Pancreas (tissue), 10 donors: ENCODE data around the gene ADAMTS19. TPM values are rescaled to one million over a fixed set of nuclear protein-coding genes. Genes with fewer than 3 reads are reported as not detected.

Experiments
- ATAC-seq, 4 donors: fragments of 200-7000 bp; cut with Tn5 transposase; one replicate each; pipeline versions ENCODE4 v1.8.0 to v1.9.1; 2020; ENCODE audit warnings: mild to moderate bottlenecking in 4 of 4, moderate library complexity in 4 of 4
- DNase-seq, 6 donors: peaks; one replicate each; pipeline ENCODE4 v3.0.0-alpha.2; 2020
- FAIRE-seq: peaks from 2 replicates; lab custom pipeline; 2012; peaks lifted over from hg19 to GRCh38; lab: Jason Lieb, UNC
- H3K27ac ChIP-seq, 4 donors: fragments of 200-600 bp; sonication (generic); 1 replicate in 3 of 4; 2 replicates in 1 of 4; pipeline versions ENCODE4 v1.5.0 to v1.8.0; 2020
- H3K27me3 ChIP-seq, 4 donors: fragments of 200-600 bp; one replicate each; pipeline ENCODE4 v1.8.0; 2021
- H3K36me3 ChIP-seq, 3 donors: fragments of 200-600 bp; sonication (generic) in 1 of 3; one replicate each; pipeline versions ENCODE4 v1.5.0 to v1.8.0; 2020 to 2021
- H3K4me1 ChIP-seq, 3 donors: fragments of 200-600 bp; one replicate each; pipeline ENCODE4 v1.8.0; 2021
- H3K4me3 ChIP-seq, 4 donors: fragments of 200-600 bp; sonication (generic) in 2 of 4; one replicate each; pipeline versions ENCODE4 v1.5.0 to v1.8.0; 2020 to 2021
- H3K9me3 ChIP-seq, 4 donors: fragments of 200-600 bp; one replicate each; pipeline ENCODE4 v1.8.0; 2021
- WGBS, 2 donors: extraction: QIAGEN DNeasy Blood & Tissue Kit; methylation state at CpG; one replicate each; pipeline ENCODE4 v1.1.7; 2013; 5-methylcytosine and 5-hydroxymethylcytosine counted together
- intact Hi-C, 3 donors: fragments of 100-400 bp; cut with DNase I; formaldehyde crosslinking; loops; one replicate each; pipeline versions ENCODE4 v1.11.1 to v1.14.2; 2022
- polyA plus RNA-seq, 2 donors: library from polyadenylated mRNA; stranded (reverse); fragments of 200-250 nt; gene quantifications; one replicate each; pipeline ENCODE4 v1.2.3, GENCODE V29; 2013
- total RNA-seq, 6 donors: library from RNA; stranded (reverse); fragmentation: NEBNext Ultra II Directional in 4 of 6; extraction: Animal tissue kit (Norgen Biotek cat#: 25700) in 4 of 6; gene quantifications; one replicate each; pipeline versions ENCODE4 v1.2.1 to v1.2.4, GENCODE V29; 2021 to 2023
- TF ChIP-seq, protein P1 (sequence below), 4 donors: fragments of 200-600 bp; sonication (generic) in 3 of 4; IDR thresholded peaks; one replicate each; pipeline versions ENCODE4 v1.5.0 to v1.8.0; 2021; ENCODE audit warnings: antibody characterized with exemption in 4 of 4
- donor health status: healthy with polysubstance abuse.
- donor health status: DM: no; HTN: no; CAD: no; lungs with moderate emphysema.
- donor health status: DM: no; HTN: no; CAD: no.
- donor health status: control.
- donor health status: control.
- donor health status: Bipolar disorder and iron deficiency.
- donor health status: DM: yes; HTN: yes; CAD: no.
- donor health status: DM: no; HTN: no; CAD: no.
- donor health status: DM: no; HTN: no; CAD: no.
- donor health status: DM: yes; HTN: yes; CAD: no.

Gene ADAMTS19
- total and polyA plus RNA-seq, 8 donors = 0.02 to 0.22 (median 0.08) TPM; not detected in 1

DNA sequence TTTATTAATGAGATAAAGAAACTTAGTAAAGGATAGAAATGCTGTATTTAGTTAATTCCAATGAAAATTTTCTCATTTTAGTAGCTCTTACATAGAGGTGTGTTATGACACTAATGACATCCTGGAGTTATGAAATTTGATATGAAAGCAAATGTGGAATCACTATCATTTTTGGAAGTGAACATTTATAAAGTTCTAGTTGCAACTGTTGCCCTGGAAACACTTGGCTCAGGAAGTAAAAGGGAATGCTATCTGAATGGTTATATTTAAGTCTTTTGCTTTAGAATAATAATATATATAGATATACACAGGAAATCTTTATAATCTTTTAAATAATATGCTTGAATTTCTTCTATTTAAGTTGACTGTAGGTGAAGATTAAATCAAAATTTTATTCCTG, 16.7 kb downstream of the ADAMTS19 start:
- no peaks in the 10 kb centered on the region for H3K9me3 ChIP-seq
- H3K4me1 ChIP-seq = no peaks in the 10 kb centered on the region
- no peak for ATAC-seq
- no peak overlapping the region for H3K4me3 ChIP-seq
- no peaks in the 10 kb centered on the region for H3K27me3 ChIP-seq
- H3K36me3 ChIP-seq = no peaks in the 10 kb centered on the region
- TF ChIP-seq, protein P1, sequence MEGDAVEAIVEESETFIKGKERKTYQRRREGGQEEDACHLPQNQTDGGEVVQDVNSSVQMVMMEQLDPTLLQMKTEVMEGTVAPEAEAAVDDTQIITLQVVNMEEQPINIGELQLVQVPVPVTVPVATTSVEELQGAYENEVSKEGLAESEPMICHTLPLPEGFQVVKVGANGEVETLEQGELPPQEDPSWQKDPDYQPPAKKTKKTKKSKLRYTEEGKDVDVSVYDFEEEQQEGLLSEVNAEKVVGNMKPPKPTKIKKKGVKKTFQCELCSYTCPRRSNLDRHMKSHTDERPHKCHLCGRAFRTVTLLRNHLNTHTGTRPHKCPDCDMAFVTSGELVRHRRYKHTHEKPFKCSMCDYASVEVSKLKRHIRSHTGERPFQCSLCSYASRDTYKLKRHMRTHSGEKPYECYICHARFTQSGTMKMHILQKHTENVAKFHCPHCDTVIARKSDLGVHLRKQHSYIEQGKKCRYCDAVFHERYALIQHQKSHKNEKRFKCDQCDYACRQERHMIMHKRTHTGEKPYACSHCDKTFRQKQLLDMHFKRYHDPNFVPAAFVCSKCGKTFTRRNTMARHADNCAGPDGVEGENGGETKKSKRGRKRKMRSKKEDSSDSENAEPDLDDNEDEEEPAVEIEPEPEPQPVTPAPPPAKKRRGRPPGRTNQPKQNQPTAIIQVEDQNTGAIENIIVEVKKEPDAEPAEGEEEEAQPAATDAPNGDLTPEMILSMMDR (IDR thresholded peaks at IDR 0.05) = no peak
- intact Hi-C loops = no loop called here
- H3K27ac ChIP-seq = no peak overlapping the region
- DNase-seq = no peak
- no peak for FAIRE-seq

DNA sequence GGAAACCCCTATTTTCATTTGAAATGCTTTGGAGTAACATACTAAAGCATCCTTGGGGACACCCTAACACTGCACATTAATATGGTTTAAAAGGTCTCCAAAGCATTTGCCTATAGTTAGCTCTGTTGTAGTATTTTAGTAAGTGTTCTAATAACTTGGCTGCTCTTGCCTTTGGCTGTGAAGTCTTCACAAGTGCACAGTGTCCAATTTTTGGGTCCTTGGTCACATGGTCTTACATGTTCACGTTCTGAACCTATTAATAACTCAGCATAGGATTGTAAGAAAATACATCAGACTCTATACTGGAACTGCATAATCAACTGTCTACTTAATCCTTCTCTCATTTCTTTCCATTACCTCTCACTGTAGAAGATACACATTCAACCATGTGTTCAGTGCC, 17.4 kb downstream of the ADAMTS19 start:
- TF ChIP-seq, protein P1 (IDR thresholded peaks at IDR 0.05) = no peak
- H3K27ac ChIP-seq = no peak overlapping the region
- WGBS, 2 donors = 57 to 64% methylated on average over 1 of the region's 1 CpG
- H3K9me3 ChIP-seq = no peaks in the 10 kb centered on the region
- no peak for ATAC-seq
- no peak for DNase-seq
- H3K27me3 ChIP-seq = no peaks in the 10 kb centered on the region
- no peak overlapping the region for H3K4me3 ChIP-seq
- H3K36me3 ChIP-seq = no peaks in the 10 kb centered on the region
- H3K4me1 ChIP-seq = no peaks in the 10 kb centered on the region
- intact Hi-C loops = no loop called here
- no peak for FAIRE-seq

DNA sequence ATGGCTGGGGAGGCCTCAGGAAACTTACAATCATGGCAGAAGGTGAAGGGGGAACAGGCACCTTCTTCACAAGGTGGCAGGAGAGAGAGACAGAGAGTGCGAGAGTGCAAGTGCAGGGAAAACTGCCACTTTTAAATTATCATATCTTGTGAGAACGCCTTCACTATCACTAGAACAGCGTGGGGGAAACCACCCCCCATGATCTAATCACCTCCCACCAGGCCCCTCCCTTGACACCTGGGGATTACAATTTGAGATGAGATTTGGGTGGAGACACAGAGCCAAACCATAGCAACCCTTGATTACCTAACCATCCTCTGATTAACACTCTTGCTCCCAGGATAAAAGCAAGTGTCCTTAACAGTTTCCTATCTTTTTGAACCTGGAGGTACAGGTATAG, 21.1 kb downstream of the ADAMTS19 start:
- no peak for FAIRE-seq
- H3K9me3 ChIP-seq = no peaks in the 10 kb centered on the region
- H3K27me3 ChIP-seq = no peaks in the 10 kb centered on the region
- no peaks in the 10 kb centered on the region for H3K36me3 ChIP-seq
- H3K4me1 ChIP-seq = no peaks in the 10 kb centered on the region
- H3K4me3 ChIP-seq = no peak overlapping the region
- ATAC-seq = no peak
- DNase-seq = no peak
- TF ChIP-seq, protein P1 (IDR thresholded peaks at IDR 0.05) = no peak
- intact Hi-C loops = no loop called here
- H3K27ac ChIP-seq = no peak overlapping the region
- WGBS, 2 donors = 57 to 68% methylated on average over 3 of the region's 3 CpGs

GRCh38 chr5:129496421-129496820, 36.3 kb downstream of the ADAMTS19 start:
- H3K27me3 ChIP-seq = no peaks in the 10 kb centered on the region
- intact Hi-C loops = no loop called here
- no peak overlapping the region for H3K4me3 ChIP-seq
- TF ChIP-seq, protein P1 (IDR thresholded peaks at IDR 0.05) = no peak
- no peaks in the 10 kb centered on the region for H3K9me3 ChIP-seq
- H3K4me1 ChIP-seq = no peaks in the 10 kb centered on the region
- ATAC-seq = no peak
- no peaks in the 10 kb centered on the region for H3K36me3 ChIP-seq
- no peak for DNase-seq
- H3K27ac ChIP-seq = no peak overlapping the region
- FAIRE-seq = no peak

- H3K36me3 ChIP-seq = no peaks in the 10 kb centered on the region
- FAIRE-seq = no peak
Measured at GRCh38 chr5:129496864-129497595, 36.9 kb downstream of the ADAMTS19 start.

More at GRCh38 chr5:129496864-129497595, 36.9 kb downstream of the ADAMTS19 start:
- no peak for DNase-seq
- no peaks in the 10 kb centered on the region for H3K9me3 ChIP-seq
- TF ChIP-seq, protein P1 (IDR thresholded peaks at IDR 0.05) = no peak
- no peaks in the 10 kb centered on the region for H3K4me1 ChIP-seq
- no peak overlapping the region for H3K27ac ChIP-seq
- H3K4me3 ChIP-seq = no peak overlapping the region
- intact Hi-C loops = no loop called here
- H3K27me3 ChIP-seq = no peaks in the 10 kb centered on the region
- WGBS, 2 donors = 44 to 70% methylated on average over 3 of the region's 3 CpGs
- no peak for ATAC-seq
